ENCODE results near the gene GALNT18.

GALNT18 gene

DNA sequence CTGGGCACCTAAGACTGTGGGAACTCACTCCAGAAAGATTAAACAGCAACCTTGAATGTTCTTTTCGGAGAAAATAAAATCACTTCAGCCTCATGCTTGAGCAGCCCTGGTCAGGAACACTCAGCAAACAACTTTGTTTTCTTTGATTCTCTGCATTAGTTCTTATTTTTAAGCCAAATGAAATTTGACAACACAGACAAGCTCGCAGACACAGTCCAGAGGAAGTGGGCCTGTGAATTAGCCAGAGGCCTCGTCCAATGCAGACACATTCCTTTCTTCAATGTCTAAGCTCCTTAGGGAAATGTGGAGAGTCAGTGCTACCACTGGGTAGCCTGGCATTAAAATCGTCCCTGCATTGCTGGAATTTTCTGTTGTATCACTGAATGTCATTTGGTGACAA lies 205.9 kb downstream of the GALNT18 start:
- no peak overlapping the region for H2AFZ ChIP-seq (ENCODE audit: low read depth, low read length, severe bottlenecking)
- no peaks in the 10 kb centered on the region for H3K36me3 ChIP-seq (ENCODE audit: low read length)
- no peak overlapping the region for H3K27ac ChIP-seq (ENCODE audit: low read depth, low read length)
- H3K79me2 ChIP-seq (ENCODE audit: insufficient read depth, low read length): no peaks in the 10 kb centered on the region
- H3K9ac ChIP-seq (ENCODE audit: low read length): no peak overlapping the region
- no peaks in the 10 kb centered on the region for H3F3A ChIP-seq (ENCODE audit: insufficient read depth)
- H4K20me1 ChIP-seq (ENCODE audit: low read depth, low read length): no peaks in the 10 kb centered on the region
- no peaks in the 10 kb centered on the region for H3K27me3 ChIP-seq (ENCODE audit: low read length)
- no peaks in the 10 kb centered on the region for H3K9me3 ChIP-seq (ENCODE audit: insufficient read depth, low read length)
- no peaks in the 10 kb centered on the region for H3K9me2 ChIP-seq (replicated peaks; ENCODE audit: insufficient read depth, low read length)
- TF ChIP-seq EZH2phosphoT487 (conservative IDR thresholded peaks at IDR 0.05; ENCODE audit: low read length): no peak
- H3K4me3 ChIP-seq (ENCODE audit: insufficient read depth, low read length, poor library complexity, severe bottlenecking): no peak overlapping the region
- no peak overlapping the region for H3K4me2 ChIP-seq (ENCODE audit: low read depth, low read length, poor library complexity, severe bottlenecking)

- no peaks in the 10 kb centered on the region for H4K20me1 ChIP-seq (ENCODE audit: low read depth, low read length)
- H3K27me3 ChIP-seq (ENCODE audit: low read length): no peaks in the 10 kb centered on the region
- H2AFZ ChIP-seq (ENCODE audit: low read depth, low read length, severe bottlenecking): no peak overlapping the region
- no peaks in the 10 kb centered on the region for H3K9me2 ChIP-seq (replicated peaks; ENCODE audit: insufficient read depth, low read length)
- H3K27ac ChIP-seq (ENCODE audit: low read depth, low read length): no peak overlapping the region
- no peak overlapping the region for H3K9ac ChIP-seq (ENCODE audit: low read length)
- no peaks in the 10 kb centered on the region for H3K36me3 ChIP-seq (ENCODE audit: low read length)
- no peaks in the 10 kb centered on the region for H3K79me2 ChIP-seq (ENCODE audit: insufficient read depth, low read length)
- H3F3A ChIP-seq (ENCODE audit: insufficient read depth): no peaks in the 10 kb centered on the region
- no peaks in the 10 kb centered on the region for H3K9me3 ChIP-seq (ENCODE audit: insufficient read depth, low read length)
- H3K4me2 ChIP-seq (ENCODE audit: low read depth, low read length, poor library complexity, severe bottlenecking): no peak overlapping the region
- no peak overlapping the region for H3K4me3 ChIP-seq (ENCODE audit: insufficient read depth, low read length, poor library complexity, severe bottlenecking)
- TF ChIP-seq, protein P1, sequence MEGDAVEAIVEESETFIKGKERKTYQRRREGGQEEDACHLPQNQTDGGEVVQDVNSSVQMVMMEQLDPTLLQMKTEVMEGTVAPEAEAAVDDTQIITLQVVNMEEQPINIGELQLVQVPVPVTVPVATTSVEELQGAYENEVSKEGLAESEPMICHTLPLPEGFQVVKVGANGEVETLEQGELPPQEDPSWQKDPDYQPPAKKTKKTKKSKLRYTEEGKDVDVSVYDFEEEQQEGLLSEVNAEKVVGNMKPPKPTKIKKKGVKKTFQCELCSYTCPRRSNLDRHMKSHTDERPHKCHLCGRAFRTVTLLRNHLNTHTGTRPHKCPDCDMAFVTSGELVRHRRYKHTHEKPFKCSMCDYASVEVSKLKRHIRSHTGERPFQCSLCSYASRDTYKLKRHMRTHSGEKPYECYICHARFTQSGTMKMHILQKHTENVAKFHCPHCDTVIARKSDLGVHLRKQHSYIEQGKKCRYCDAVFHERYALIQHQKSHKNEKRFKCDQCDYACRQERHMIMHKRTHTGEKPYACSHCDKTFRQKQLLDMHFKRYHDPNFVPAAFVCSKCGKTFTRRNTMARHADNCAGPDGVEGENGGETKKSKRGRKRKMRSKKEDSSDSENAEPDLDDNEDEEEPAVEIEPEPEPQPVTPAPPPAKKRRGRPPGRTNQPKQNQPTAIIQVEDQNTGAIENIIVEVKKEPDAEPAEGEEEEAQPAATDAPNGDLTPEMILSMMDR (IDR thresholded peaks at IDR 0.05; ENCODE audit: insufficient read depth, low read length, poor library complexity, severe bottlenecking): no peak
- no peak for TF ChIP-seq EZH2phosphoT487 (conservative IDR thresholded peaks at IDR 0.05; ENCODE audit: low read length)
Measured at GRCh38 chr11:11414996-11415395, 206.8 kb downstream of the GALNT18 start.

GRCh38 chr11:11413776-11414175 lies 208.0 kb downstream of the GALNT18 start:
- Histone ChIP-seq H3K79me2 (ENCODE audit: insufficient read depth, low read length) (no peaks in the 10 kb centered on the region), H3K27ac (ENCODE audit: low read depth, low read length) (no peak overlapping the region), H3K27me3 (ENCODE audit: low read length) (no peaks in the 10 kb centered on the region), H2AFZ (ENCODE audit: low read depth, low read length, severe bottlenecking) (no peak overlapping the region), H4K20me1 (ENCODE audit: low read depth, low read length) (no peaks in the 10 kb centered on the region), H3K9me3 (ENCODE audit: insufficient read depth, low read length) (no peaks in the 10 kb centered on the region), H3K9ac (ENCODE audit: low read length) (no peak overlapping the region), H3K4me3 (ENCODE audit: insufficient read depth, low read length, poor library complexity, severe bottlenecking) (no peak overlapping the region), H3K4me2 (ENCODE audit: low read depth, low read length, poor library complexity, severe bottlenecking) (no peak overlapping the region), H3K9me2 (replicated peaks; ENCODE audit: insufficient read depth, low read length) (no peaks in the 10 kb centered on the region), H3F3A (ENCODE audit: insufficient read depth) (no peaks in the 10 kb centered on the region), H3K36me3 (ENCODE audit: low read length) (no peaks in the 10 kb centered on the region)
- no peak for TF ChIP-seq EZH2phosphoT487 (conservative IDR thresholded peaks at IDR 0.05; ENCODE audit: low read length)
- TF ChIP-seq, protein P1 (IDR thresholded peaks at IDR 0.05; ENCODE audit: insufficient read depth, low read length, poor library complexity, severe bottlenecking): no peak

- Histone ChIP-seq H3F3A (ENCODE audit: insufficient read depth) (no peaks in the 10 kb centered on the region), H3K27ac (ENCODE audit: low read depth, low read length) (no peak overlapping the region), H3K9me2 (replicated peaks; ENCODE audit: insufficient read depth, low read length) (no peaks in the 10 kb centered on the region), H3K9ac (ENCODE audit: low read length) (no peak overlapping the region), H3K4me2 (ENCODE audit: low read depth, low read length, poor library complexity, severe bottlenecking) (no peak overlapping the region), H3K79me2 (ENCODE audit: insufficient read depth, low read length) (no peaks in the 10 kb centered on the region), H4K20me1 (ENCODE audit: low read depth, low read length) (no peaks in the 10 kb centered on the region), H3K9me3 (ENCODE audit: insufficient read depth, low read length) (no peaks in the 10 kb centered on the region), H3K27me3 (ENCODE audit: low read length) (no peaks in the 10 kb centered on the region), H2AFZ (ENCODE audit: low read depth, low read length, severe bottlenecking) (no peak overlapping the region), H3K36me3 (ENCODE audit: low read length) (no peaks in the 10 kb centered on the region), H3K4me3 (ENCODE audit: insufficient read depth, low read length, poor library complexity, severe bottlenecking) (no peak overlapping the region)
- no peak for TF ChIP-seq EZH2phosphoT487 (conservative IDR thresholded peaks at IDR 0.05; ENCODE audit: low read length)
- TF ChIP-seq, protein P1 (IDR thresholded peaks at IDR 0.05; ENCODE audit: insufficient read depth, low read length, poor library complexity, severe bottlenecking): no peak
Measured at GRCh38 chr11:11411401-11411985, 210.3 kb downstream of the GALNT18 start.

All from SU-DHL-6 (cell line).